GM19240 (cell line): ENCODE results near the gene CFAP73.

Experiments used
- DNase-seq: peaks from one replicate; pipeline ENCODE4 v3.0.0; 2011; ENCODE audit warnings: low spot score; ENCODE audit not compliant: insufficient read length

Gene CFAP73

DNA sequence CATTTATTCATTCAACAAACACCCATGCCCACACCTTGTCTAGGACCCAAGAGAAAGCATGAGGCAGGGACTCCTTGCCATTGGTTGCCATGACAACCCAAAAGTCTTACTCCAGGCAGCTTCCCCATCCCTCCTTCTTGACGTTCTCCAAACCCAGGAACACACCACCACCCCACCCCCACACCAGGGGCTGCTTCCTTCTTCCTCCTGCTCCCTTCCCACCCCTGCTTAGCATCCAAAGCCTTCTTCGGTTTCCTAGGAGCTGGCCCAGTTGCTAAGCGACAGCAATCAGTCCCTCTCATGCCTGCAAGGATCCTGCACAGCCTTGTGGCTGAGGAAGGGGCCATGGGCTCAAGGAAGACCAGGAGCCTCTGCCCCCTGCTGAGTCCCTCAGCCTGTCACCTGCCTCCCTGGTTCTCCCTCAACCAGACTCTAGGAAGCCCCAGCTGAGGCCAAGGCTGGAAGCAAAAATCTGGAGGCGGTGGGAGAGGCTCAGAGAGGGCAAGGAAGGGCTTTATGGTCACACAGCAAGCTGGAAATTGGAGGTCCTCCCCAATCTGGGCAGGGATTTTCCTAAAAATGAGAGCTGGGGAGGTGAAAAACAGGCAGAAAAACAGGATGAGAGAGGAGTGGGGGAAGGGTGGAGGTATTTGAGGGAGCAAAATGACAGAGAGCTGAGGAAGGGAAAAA, 29.4 kb upstream of the CFAP73 start:
- no peak for DNase-seq

DNA sequence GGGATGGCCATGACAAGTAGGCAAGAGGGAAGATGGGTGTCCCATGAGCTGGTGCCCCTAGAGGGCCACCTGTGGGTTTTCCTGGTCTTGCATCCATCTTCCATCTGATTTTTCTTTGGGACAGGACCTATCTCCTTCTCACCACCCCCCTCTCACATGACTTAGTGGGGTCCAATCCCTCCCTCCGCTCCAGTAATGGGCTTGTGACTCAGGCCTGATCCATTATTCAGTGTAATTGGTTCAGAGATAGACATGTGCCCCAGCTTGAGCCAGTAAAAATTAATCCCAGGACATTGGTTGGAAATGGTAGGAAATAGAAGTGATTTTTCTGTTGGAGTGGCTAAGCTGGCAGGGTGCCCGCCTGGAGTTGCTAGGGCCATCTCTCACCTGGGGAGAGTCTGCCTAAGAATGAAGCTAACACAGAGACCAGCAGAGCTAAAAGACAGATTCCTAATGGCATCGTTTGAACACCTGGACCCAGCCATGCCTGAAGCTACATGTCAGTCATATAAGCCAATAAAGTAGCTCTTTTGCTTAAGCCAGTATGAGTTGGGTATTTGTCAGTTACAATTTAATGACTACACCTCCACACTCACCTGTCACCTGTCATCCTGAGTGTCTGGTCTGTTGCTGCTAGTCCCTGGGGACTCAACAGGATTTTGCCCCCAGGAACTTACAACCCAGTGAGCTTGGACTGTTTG, 28.7 kb upstream of the CFAP73 start:
- no peak for DNase-seq

DNA sequence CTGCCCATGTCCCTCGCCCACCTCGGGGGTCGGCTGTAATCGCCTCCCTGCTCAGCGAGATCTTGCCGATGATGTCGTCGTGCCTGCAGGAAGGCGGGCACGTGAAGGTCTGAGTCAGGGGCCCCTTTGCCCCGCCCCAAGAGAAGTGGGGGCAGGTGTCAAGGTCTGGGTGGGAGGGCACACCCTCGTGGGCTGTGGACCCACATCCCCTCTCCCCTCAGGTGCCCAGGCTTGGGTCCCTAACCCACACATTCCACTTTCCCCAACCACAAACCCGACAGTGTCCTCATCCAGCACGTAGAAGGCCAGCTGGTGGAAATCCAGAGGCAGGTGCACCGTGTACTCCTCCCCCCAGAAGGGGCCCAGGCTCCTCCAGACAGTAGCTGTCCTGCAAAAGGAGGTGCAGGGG, 21.7 kb upstream of the CFAP73 start:
- DNase-seq, result no peak

DNA sequence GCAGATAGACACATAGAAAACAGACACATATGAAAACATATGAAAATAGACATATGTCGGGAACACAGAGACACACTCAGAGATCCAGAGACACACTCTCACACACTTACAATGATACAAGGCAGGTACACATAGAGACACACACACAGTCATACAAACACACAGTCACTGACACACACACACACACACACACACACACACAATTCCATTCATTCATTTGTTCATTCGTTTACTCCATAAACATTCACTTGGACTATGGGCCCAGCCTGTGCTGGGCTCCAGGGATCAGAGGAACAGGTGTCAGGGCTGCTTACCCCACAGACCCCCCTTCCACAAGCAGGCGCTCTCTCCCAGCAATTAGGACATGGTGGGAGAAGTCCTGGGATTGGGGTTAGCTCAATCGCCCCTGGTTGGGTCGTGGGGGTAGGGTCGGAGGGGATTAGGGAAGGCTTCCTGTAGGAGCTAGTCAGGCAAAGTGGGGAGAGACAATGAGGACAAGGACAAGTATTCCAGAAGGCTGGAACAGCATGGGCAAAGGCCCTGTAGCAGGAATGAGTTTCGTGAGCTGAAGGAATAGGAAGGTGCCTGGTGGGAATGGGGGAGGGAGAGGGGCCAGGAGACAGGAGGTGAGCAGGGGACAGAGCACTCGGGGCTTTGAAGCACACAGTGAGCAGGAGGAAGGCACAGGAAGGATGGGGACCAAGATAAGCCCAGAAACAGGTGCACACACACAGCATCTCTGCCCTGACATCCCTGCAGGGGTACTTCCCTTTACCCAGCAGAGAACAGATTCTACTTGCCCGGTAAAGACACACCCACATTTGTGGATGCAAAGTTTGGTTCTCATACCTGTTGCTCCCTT, 20.5 kb upstream of the CFAP73 start:
- no peak for DNase-seq

DNA sequence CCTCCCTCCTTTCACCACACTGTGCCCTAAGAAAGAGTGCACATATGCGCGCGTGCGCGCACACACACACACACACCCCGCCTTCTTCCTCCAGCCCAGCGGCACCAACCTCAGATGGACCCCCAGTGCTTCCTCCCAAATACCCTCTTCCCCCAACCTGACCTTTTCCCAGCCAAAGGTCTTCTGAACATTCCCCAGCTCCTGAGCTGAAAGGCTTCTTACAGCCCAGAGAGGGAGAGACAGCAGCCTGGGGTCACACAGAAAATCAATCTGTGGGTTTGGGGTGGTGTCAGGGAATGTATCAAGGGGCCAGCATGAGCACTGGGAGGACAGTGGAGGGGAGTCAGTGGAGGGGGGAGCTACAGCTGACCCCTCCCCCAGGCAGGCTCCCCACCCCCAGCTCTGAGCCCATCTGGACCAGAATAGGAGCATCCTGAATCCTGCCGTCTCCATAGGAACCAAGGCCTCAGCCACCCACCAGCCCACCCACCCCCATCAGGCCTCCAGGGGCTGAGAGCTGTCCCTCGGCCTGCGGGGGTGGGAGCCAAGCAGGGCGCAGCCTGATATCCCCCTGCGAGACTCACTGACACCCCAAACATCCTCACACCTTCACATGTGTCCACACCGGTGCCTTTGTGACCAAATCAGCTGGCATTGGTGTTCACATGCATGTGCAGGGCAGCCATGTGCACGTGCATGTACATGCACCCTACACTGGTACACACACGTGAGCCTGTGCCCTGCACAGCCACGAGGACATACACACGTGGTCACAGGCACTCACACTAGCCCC, 19.7 kb upstream of the CFAP73 start:
- DNase-seq, result no peak

DNA sequence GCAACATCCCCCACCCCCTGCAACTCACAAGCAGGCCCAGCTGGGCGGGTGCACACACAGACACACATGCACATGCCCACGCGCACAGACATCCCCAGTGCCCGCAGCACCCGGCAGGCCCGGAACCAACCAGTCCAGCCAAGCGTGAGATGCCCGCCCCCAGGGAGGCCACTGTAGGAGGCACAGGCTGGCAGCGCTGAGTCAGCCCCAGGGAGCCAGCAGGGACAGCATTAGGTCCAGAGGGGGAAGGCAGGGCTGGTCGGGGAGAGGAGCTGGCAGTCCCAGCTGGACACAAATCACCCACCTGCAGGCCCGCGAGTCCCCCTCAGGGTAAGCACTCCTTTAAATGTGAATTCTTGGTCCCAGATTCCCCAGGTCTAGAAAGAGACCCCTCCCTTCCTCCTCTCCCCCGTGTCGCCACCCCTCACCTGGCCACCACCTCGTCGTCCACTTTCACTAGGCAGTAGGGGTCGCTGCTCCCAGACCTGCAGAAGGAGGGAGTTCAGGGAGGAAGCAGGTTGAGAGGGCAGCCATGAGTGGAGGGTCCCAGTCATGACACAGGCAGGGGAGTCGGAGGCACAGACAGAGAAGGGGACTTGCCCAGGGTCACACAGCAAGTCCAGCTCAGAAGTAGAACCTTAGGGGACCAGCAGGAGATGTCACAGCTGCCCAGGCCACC, 18.9 kb upstream of the CFAP73 start:
- no peak for DNase-seq

DNA sequence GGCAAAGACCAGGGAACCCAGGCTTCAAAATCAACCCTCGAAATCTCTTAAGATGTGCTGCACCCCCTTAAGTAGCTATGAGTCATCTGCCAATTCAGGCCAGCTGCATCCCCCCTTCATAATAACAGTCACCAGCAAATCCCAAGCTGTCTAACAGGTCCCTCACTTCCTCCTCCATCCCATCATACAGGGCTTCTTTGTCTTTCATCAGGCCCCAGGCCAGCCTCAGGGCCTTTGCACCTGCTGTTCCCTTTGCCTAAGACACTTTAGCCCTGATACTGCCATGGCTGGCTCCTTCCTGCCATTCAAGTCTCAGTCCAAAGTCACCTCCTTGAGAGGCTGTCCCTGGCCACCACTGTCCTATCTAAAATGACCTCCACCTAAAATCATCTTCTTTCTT, 18.0 kb upstream of the CFAP73 start:
- no peak for DNase-seq

DNA sequence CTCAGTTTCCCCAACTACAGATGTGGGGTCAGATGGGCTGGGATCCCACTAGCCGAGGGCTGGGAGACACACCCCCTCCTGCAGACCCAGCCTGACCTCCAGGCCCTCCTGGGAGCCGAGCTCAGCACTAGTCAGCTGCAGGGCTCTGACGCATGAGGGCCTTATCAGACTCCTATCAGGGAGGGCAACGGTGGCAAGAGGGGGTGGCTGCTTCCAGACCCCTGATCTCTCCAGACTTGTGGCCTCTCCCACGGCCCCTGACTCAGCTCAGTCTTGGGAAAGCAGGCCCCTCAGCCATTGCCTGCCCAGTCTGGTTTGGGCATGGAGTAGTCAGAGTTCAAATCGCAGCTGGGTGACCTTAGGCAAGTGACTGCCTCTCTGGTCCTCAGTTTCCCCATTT, 16.5 kb upstream of the CFAP73 start:
- DNase-seq, result no peak

DNA sequence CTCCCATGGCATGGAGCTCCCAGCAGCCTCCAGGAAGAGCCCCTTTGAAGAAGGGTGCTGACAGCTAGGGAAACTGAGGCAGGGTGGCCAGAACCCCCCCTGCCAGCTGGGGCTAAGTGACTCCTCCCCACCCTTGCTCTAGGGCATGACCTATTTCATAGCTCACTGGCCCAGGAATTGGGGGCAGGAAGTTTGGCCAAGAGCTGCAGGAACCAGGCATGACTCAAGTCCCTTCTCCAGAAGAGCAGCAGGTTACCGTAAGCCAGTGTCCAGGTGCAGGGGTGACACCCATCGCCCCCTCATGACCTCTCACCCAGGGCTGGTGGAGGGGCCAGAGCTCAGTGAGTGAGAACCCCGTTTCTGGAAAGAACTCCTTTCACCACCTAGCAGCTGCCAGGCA, 15.9 kb upstream of the CFAP73 start:
- DNase-seq, result no peak

DNA sequence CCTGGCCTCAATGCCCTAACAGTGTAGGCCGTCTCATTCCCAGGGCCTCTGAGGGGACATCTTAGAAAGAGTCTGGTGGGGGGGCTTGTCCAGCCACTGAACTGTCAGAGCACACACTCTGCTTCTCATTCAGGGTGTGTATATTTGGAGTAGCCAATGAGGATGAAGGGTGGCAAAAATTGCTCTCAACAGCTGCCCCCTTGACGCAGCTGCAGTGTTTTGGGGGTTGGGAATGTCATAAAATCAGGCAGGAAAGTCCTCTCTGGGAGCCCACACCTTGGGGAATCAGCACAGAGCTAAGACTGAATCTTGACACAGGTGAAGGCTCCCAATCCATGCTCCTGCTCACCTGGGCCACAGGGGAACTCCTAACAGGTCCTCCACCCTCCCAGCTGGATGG, 15.5 kb upstream of the CFAP73 start:
- DNase-seq, result no peak

DNA sequence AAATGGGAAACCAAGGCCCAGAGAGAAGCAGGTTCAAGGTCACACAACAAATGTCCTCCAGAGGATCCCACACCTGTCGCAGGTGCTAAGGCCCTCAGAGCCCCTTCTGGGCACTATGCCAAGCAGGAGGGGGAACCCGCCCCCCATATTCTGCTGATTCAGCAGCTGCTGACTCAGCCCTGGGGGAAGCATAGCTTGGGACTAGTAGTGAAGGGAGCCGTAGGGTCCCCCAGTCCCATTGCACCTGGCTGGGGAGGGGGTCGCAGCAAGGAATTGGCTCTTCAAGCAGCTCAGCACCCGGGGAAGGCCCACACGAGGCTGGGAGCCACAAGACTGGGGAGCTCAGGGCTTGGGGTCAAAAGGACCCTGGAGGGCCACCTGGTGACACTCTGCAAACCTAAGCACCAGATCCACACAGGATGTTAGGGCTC, 15.0 kb upstream of the CFAP73 start:
- no peak for DNase-seq

DNA sequence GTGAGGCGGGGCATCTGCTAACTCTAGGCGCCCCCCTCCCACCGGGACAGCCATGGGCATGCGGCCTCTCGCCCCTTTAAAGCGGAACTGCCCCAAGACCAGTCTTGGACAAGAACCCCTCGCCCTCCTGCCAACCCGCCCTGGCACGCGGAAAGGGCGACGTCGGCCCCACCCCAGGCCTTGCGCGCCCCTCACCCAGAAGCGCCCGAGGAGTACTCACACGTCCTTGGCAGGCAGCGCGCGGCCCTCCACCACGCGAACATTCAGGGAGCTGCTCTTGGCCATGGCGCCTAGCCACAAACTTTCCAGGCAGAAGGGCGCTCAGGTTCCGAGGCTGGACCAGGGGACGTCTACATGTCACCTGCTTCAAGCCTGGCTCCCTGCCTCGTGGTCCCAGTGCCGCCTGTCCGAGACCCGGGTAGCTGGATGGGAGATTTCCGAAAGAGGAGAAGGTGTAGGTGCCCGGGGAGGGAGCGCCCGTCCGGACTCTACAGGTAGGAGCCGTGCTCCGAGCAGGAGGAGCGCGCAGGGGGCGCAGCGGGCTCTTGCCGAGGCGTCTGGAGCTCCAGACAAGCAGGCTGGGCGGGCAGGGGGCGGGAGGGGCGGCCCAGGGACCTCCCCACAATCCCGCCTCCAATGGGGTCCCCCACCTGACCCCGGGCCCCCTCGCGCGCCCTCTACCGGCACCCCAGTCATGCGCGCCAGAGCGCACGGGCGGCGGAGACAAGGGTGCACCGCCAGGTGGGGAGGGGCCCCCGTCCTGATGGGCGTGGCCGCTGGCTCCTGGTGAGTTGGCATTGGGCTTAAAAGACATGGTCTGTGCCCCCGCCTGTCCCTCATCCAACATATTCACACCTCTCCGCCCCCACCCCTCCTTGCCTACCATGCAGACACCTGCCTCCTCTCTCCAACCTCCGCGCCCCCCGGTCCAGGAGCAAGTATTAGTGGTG, 14.1 kb upstream of the CFAP73 start, which contains the start of gene RASAL1:
TSS of gene RASAL1 (minus strand) at position 584 of the 950 bp plus-strand sequence. CDS start at position 285, 299 bp downstream.
- no peak for DNase-seq

DNA sequence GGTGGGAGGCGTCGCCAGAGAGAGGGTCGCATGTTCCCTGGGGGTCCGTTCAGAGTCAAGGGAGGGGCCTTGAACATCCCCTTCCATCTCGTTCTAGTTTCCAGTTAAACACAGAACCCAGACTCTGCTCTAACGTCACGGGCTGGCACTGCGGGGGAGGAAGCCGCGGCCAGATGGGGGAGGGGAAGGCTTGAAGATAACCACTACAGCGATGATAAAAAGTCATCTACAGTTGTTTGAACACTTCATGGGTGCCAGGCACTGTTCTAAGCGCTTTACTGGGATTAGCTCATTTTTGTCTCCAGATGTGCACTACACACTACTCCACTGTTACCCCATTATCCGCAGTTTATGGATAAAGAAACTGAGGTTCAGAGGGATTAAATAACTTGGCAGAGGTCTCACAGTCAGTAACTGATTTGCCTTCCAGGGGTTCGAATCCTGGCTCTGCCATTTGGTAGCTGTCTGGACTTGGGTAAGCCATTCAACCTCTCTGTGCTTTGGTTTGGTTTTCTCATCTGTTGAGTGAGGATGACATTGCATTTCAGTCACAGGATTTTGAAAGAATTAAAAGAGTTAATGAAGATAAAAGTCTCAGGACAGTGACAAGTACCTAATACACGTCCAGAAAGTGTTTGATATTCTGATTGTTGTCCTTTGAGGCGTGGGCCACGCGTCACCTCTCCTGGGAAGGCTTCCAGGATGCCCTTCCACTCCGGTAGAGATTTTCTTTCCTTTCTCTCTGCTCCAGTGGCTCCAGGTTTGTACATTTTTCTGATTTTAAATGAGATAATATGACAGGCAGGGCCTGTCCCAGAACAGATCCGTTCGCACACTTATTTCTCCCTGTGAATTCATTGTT, 13.2 kb upstream of the CFAP73 start:
- DNase-seq, result no peak

DNA sequence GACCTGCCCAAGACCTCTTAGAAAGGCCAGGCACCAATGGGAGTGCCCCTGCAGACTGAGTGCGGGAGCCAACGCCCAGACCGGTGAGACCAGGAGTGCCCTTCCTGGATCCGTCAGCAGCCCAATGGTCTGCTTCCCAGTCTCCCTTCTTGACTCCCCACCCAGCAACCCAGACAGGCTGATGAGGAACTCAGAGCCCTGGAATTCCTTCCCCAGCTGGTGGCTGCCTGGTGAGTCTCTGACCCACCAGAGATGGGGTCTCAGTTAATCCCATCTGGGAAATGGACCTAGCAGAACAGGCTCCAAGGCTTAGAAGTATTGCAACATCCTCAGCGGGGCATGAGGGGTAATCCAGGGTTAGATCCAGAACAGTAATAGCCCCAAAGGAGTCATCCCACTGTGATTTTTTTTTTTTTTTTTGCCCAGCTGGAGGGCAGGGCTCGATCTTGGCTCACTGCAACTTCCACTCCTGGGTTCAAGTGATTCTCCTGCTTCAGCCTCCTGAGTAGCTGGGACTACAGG, 12.5 kb upstream of the CFAP73 start:
- no peak for DNase-seq

DNA sequence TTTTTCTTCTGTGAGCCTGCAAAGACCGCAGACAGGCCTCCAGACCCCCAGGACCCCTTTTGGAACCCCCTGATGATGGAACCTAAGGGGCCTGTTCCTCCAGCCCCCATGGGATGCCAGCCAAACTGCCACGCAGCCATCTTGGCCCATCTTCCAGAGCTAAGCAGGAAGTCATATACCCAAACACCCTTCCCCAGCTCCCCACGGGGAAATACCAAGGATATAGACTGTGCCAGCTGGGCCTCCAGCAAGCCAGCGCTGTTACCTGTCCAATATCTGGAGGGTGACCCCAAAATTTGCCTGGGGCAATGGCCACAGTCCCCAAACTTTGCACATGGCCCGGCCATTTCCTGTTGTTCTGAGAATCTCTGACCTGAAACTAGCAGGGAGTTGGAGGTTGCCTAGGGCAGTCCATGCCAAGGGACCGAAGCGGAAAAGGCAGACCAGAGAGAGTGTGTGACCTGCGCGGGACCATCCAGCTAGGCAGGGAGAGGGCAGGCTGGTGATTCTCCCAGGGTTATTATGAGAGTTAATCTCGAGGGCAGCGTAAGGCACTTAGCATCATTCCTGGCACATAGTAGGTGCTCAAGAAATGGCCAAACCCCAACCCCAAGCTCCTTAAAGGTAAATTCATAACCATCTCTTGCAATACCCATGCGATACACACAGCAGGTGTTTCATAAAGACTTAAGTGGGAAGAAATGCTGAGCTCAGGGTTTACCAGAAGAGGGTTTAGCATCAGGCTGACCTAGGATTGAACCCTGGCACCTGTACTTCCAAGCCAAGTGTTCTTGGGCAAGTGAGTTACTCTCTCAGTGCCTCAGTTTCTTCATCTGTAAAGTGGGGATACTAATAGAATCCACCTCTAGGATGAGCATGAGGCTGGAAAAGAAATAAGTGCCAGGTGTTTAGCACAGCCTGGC, 11.4 kb upstream of the CFAP73 start:
- no peak for DNase-seq

DNA sequence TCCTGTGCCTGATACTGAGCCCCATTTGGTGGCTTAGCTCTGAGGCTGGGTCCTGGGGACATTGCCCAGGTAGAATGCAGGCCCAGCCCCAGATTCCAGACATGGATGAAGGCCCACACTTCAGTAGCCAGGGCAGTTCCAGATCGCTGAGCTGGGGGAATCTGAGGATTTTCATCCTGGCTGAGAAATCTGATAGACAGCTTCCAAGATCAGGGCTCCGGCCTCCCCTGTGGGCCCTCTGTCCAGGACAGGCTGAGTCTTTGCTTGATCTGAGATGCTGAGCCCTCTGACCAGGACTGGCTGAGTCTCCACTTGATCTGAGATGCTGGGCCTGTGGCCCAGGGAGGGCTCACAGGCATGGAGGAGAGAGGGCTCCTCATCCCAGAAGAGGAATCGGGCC, 10.7 kb upstream of the CFAP73 start:
- no peak for DNase-seq

DNA sequence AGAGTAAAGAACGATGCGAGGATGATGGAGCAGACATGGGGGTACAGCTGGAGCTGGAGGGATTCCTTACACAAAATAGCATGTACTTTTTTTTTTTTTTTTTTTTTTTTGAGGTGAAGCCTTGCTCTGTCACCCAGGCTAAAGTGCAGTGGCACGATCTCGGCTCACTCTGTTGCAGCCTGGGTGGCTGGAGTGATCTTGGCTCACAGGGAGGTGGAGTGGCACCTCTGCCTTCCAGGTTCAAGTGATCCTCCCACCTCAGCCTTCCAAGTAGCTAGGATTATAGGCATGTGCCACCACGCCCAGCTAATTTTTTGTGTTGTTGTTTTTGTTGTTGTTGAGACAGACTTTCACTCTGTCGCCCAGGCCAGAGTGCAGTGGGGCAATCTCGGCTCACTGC, 8.8 kb upstream of the CFAP73 start:
- no peak for DNase-seq
